SK-N-SH (cell line): ENCODE results near the gene TPD52L2. TPM values are rescaled to one million over a fixed set of nuclear protein-coding genes. Genes with fewer than 3 reads are reported as not detected.

ENCODE experiments used
- CTCF ChIA-PET: fragments of 300-600, 350-600 bp; formaldehyde crosslinking; extraction: SDS; loops from one replicate; lab custom pipeline; 2021; lab: Yijun Ruan, JAX
- POLR2A ChIA-PET: fragments of 350-600 bp; sonication (Branson Sonifier 250); formaldehyde crosslinking; extraction: SDS; loops from one replicate; lab custom pipeline; 2020; ENCODE audit warnings: antibody characterized with exemption, inconsistent platforms; lab: Yijun Ruan, JAX
- DNase-seq: peaks from one replicate; pipeline ENCODE4 v3.0.0; 2012
- H2AFZ ChIP-seq: fragments of 200-600 bp; sonication (generic); 2 replicates; pipeline ENCODE4 v1.8.1; 2016; ENCODE audit warnings: antibody characterized with exemption, mild to moderate bottlenecking, low read depth
- H3F3A ChIP-seq: fragments of 200-600 bp; sonication (generic); replicated peaks from 2 replicates; pipeline ENCODE3; 2016; ENCODE audit warnings: antibody characterized with exemption, mild to moderate bottlenecking; ENCODE audit not compliant: insufficient read depth
- H3K27ac ChIP-seq, 2 experiments: fragments of 200-500 bp in 1 of 2; fragments of 200-600 bp in 1 of 2; sonication (Bioruptor generic) in 1 of 2; sonication (generic), shearing (Covaris generic) in 1 of 2; 2 replicates each; pipeline versions ENCODE4 v1.5.1 to v1.6.1; 2014 to 2016; ENCODE audit warnings: low read depth in 2 of 2, inconsistent platforms in 1 of 2, low read length in 1 of 2, mild to moderate bottlenecking in 1 of 2, mixed read lengths in 1 of 2
- H3K27me3 ChIP-seq: fragments of 200-600 bp; sonication (generic), shearing (Covaris generic); 2 replicates; pipeline ENCODE4 v1.6.1; 2016; ENCODE audit warnings: mixed run types; ENCODE audit not compliant: insufficient read depth
- H3K36me3 ChIP-seq, 2 experiments: fragments of 200-500 bp in 1 of 2; fragments of 200-600 bp in 1 of 2; sonication (Bioruptor generic) in 1 of 2; sonication (generic) in 1 of 2; replicated peaks in 1 of 2; 2 replicates each; pipeline versions ENCODE3 to v1.5.1; 2014 to 2016; ENCODE audit warnings: low read length in 1 of 2, mild to moderate bottlenecking in 1 of 2; ENCODE audit not compliant: insufficient read depth in 2 of 2, control insufficient read depth in 1 of 2
- H3K4me1 ChIP-seq, 2 experiments: fragments of 200-500 bp in 1 of 2; fragments of 200-600 bp in 1 of 2; sonication (Bioruptor generic) in 1 of 2; sonication (generic), shearing (Covaris generic) in 1 of 2; 2 replicates each; pipeline versions ENCODE4 v1.5.1 to v1.6.1; 2014 to 2016; ENCODE audit warnings: low read depth in 1 of 2, low read length in 1 of 2, mixed run types in 1 of 2; ENCODE audit not compliant: insufficient read depth in 2 of 2, control insufficient read depth in 1 of 2
- H3K4me2 ChIP-seq: fragments of 200-600 bp; sonication (generic), shearing (Covaris generic); 2 replicates; pipeline ENCODE4 v1.6.1; 2017; ENCODE audit warnings: mixed run types
- H3K4me3 ChIP-seq, 2 experiments: fragments of 200-500 bp in 1 of 2; fragments of 200-600 bp in 1 of 2; sonication (Bioruptor generic) in 1 of 2; sonication (generic), shearing (Covaris generic) in 1 of 2; 2 replicates each; pipeline versions ENCODE4 v1.5.1 to v1.8.1; 2014 to 2016; ENCODE audit warnings: low read depth in 2 of 2, inconsistent platforms in 1 of 2, low read length in 1 of 2, mild to moderate bottlenecking in 1 of 2, mixed read lengths in 1 of 2, moderate library complexity in 1 of 2
- H3K79me2 ChIP-seq: fragments of 200-600 bp; sonication (generic); 2 replicates; pipeline ENCODE4 v1.8.1; 2017; ENCODE audit warnings: mild to moderate bottlenecking; ENCODE audit not compliant: insufficient read depth
- H3K9ac ChIP-seq: fragments of 200-600 bp; sonication (generic); 2 replicates; pipeline ENCODE4 v1.6.1; 2017; ENCODE audit warnings: mixed run types
- H3K9me2 ChIP-seq: fragments of 200-600 bp; sonication (generic); 2 replicates; pipeline ENCODE4 v1.6.1; 2017; ENCODE audit warnings: mixed run types
- H3K9me3 ChIP-seq: fragments of 200-600 bp; sonication (generic); 2 replicates; pipeline ENCODE4 v1.6.1; 2017; ENCODE audit warnings: mixed run types, mild to moderate bottlenecking, moderate library complexity
- H4K20me1 ChIP-seq: fragments of 200-600 bp; sonication (generic); 2 replicates; pipeline ENCODE4 v1.6.1; 2017; ENCODE audit warnings: mild to moderate bottlenecking, mixed run types; ENCODE audit not compliant: insufficient read depth
- CTCF ChIP-seq: fragments of 200-600 bp; sonication (generic); IDR thresholded peaks from 2 replicates; pipeline ENCODE4 v1.6.1; 2017; ENCODE audit warnings: antibody characterized with exemption, mild to moderate bottlenecking, moderate library complexity
- ELF1 ChIP-seq: IDR thresholded peaks from 2 replicates; pipeline ENCODE4 v1.4.0; 2012
- EP300 ChIP-seq, 2 experiments: IDR thresholded peaks; 2 replicates each; pipeline versions ENCODE4 v1.4.0 to v1.6.1; 2012; ENCODE audit warnings: borderline replicate concordance in 1 of 2, low read depth in 1 of 2, low read length in 1 of 2
- FOSL2 ChIP-seq: IDR thresholded peaks from 2 replicates; pipeline ENCODE4 v1.4.0; 2012; ENCODE audit warnings: low read depth, mild to moderate bottlenecking, moderate library complexity, borderline replicate concordance
- GATA2 ChIP-seq: sonication (generic); formaldehyde crosslinking; IDR thresholded peaks from 2 replicates; pipeline ENCODE4 v1.5.0; 2020; ENCODE audit warnings: mild to moderate bottlenecking, missing genetic modification reagents
- IRF3 ChIP-seq: fragments of 150-350 bp; IDR thresholded peaks from 2 replicates; pipeline ENCODE4 v1.6.1; 2016; ENCODE audit warnings: mild to moderate bottlenecking, low read depth, low read length
- JUND ChIP-seq: IDR thresholded peaks from 2 replicates; pipeline ENCODE4 v1.4.0; 2012
- MEF2A ChIP-seq: IDR thresholded peaks from 2 replicates; pipeline ENCODE4 v1.4.0; 2012; ENCODE audit warnings: low read depth, borderline replicate concordance
- MXI1 ChIP-seq: IDR thresholded peaks from 2 replicates; pipeline ENCODE4 v1.6.1; 2012; ENCODE audit warnings: mild to moderate bottlenecking, low read depth, low read length, improper control_type of control experiment
- NRF1 ChIP-seq: IDR thresholded peaks from 2 replicates; pipeline ENCODE4 v1.6.1; 2012; ENCODE audit warnings: low read depth, mild to moderate bottlenecking, low read length
- PBX3 ChIP-seq: IDR thresholded peaks from 2 replicates; pipeline ENCODE4; 2012
- RCOR1 ChIP-seq: fragments of 150-350 bp; IDR thresholded peaks from 2 replicates; pipeline ENCODE4 v1.6.1; 2017; ENCODE audit warnings: antibody characterized with exemption, low read length
- REST ChIP-seq: IDR thresholded peaks from 2 replicates; pipeline ENCODE4 v1.6.1; 2012; ENCODE audit warnings: mild to moderate bottlenecking, low read depth, low read length, moderate library complexity
- RFX5 ChIP-seq: IDR thresholded peaks from 2 replicates; pipeline ENCODE4 v1.6.1; 2012; ENCODE audit warnings: mild to moderate bottlenecking, improper control_type of control experiment, low read length
- RXRA ChIP-seq: IDR thresholded peaks from 2 replicates; pipeline ENCODE4 v1.4.0; 2012; ENCODE audit warnings: low read depth, mild to moderate bottlenecking, borderline replicate concordance
- SMC3 ChIP-seq: IDR thresholded peaks from 2 replicates; pipeline ENCODE4 v1.6.1; 2012; ENCODE audit warnings: low read depth, low read length, improper control_type of control experiment
- TAF1 ChIP-seq: IDR thresholded peaks from 2 replicates; pipeline ENCODE4 v1.6.1; 2012; ENCODE audit warnings: low read depth, mild to moderate bottlenecking, low read length, moderate library complexity, borderline replicate concordance
- TCF12 ChIP-seq: IDR thresholded peaks from 2 replicates; pipeline ENCODE4 v1.4.0; 2012
- USF1 ChIP-seq: IDR thresholded peaks from 2 replicates; pipeline ENCODE4 v1.4.0; 2012; ENCODE audit warnings: low read depth, borderline replicate concordance
- YY1 ChIP-seq: IDR thresholded peaks from 2 replicates; pipeline ENCODE4 v1.4.0; 2012; ENCODE audit warnings: low read depth, mild to moderate bottlenecking
- WGBS: methylation state at CpG from one replicate; pipeline ENCODE4 v1.1.6; 2017; ENCODE audit warnings: low lambda C conversion rate; 5-methylcytosine and 5-hydroxymethylcytosine counted together
- polyA plus RNA-seq, 3 experiments: library from polyadenylated mRNA; depleted of rRNA; stranded (reverse); fragments of >200 nt; gene quantifications; 2 replicates each; pipeline ENCODE4 v1.2.3, GENCODE V29; 2012

TPD52L2 gene
- polyA plus RNA-seq, 1 of the 3 experiments (the other 2 are of a cell fraction): 137 TPM

- WGBS: 96% methylated on average over 12 of the region's 12 CpGs
- TF ChIP-seq CTCF: no peak
- no peak for TF ChIP-seq RXRA
- TF ChIP-seq NRF1: no peak
- TF ChIP-seq GATA2: no peak
- TF ChIP-seq PBX3: no peak
- no peak for TF ChIP-seq RFX5
- no peak for TF ChIP-seq SMC3
- no peak for TF ChIP-seq USF1
- TF ChIP-seq TAF1: no peak
- no peak for TF ChIP-seq IRF3
- TF ChIP-seq RCOR1: no peak
- TF ChIP-seq FOSL2: no peak
- no peak for TF ChIP-seq MXI1
- no peak for TF ChIP-seq EP300 (IDR thresholded peaks at IDR 0.05; ENCODE audit: borderline replicate concordance in 1 of 2, low read depth in 1 of 2, low read length in 1 of 2)
- no peak for TF ChIP-seq TCF12
- no peak for TF ChIP-seq ELF1
- no peak for TF ChIP-seq YY1
- TF ChIP-seq MEF2A: no peak
- no peak for TF ChIP-seq JUND
- no peak for TF ChIP-seq REST
- Histone ChIP-seq H3F3A (no peaks in the 10 kb centered on the region), H3K4me1 (peaks cover 0 to 4% of the 10 kb centered on the region in 2 experiments; a peak in 1 of 4 replicates), H3K27ac (no peak overlapping the region), H4K20me1 (peaks cover 66% of the 10 kb centered on the region), H3K9me3 (no peaks in the 10 kb centered on the region), H3K4me2 (no peak overlapping the region), H3K27me3 (no peaks in the 10 kb centered on the region), H3K9me2 (no peaks in the 10 kb centered on the region), H3K9ac (no peak overlapping the region), H3K36me3 (peaks cover 0 to 7% of the 10 kb centered on the region in 2 experiments), H3K4me3 (no peak overlapping the region), H3K79me2 (peaks cover 100% of the 10 kb centered on the region), H2AFZ (no peak overlapping the region)
- no peak for DNase-seq
- POLR2A ChIA-PET: interaction anchor here (1.2 kb wide), 1 partner anchor 252 kb away, joined by 3 read pairs; no protein-coding TSS in a partner anchor
- CTCF ChIA-PET: interaction anchor here (1.3 kb wide), 1 partner anchor 10 kb away, joined by 3 read pairs; no protein-coding TSS in a partner anchor
Measured at GRCh38 chr20:63913768-63914167, 48.7 kb downstream of the TPD52L2 start.
